ENCODE measurements around the gene SDK2. TPM values are rescaled to one million over a fixed set of nuclear protein-coding genes. Genes with fewer than 3 reads are reported as not detected.

The SDK2 gene
- total and polyA plus RNA-seq, 2 experiments from 2014 or later, result 0.74 to 5.1 TPM

GRCh38 chr17:73492821-73493814 is 151.1 kb downstream of the SDK2 start:
- Mint-ChIP-seq H3K4me1 (peaks cover 29% of the 10 kb centered on the region), H3K4me3 (no peak overlapping the region), H3K9me3 (no peaks in the 10 kb centered on the region), H3K27me3 (ENCODE audit: insufficient read depth, low read depth, poor library complexity) (peaks cover 5% of the 10 kb centered on the region), H3K27ac (no peak overlapping the region; the same call in 1 of the 2 replicates), H3K36me3 (ENCODE audit: low read depth) (no peaks in the 10 kb centered on the region)
- no peak for TF ChIP-seq ETS1 (IDR thresholded peaks at IDR 0.05)
- TF ChIP-seq EZH2 (IDR thresholded peaks at IDR 0.05; ENCODE audit: low read depth, unreplicated experiment), result no peak
- TF ChIP-seq ZNF462 (CRISPR knock-in tag; IDR thresholded peaks at IDR 0.05), result no peak
- TF ChIP-seq ZNF114 (CRISPR knock-in tag; IDR thresholded peaks at IDR 0.05), result no peak
- TF ChIP-seq REST (IDR thresholded peaks at IDR 0.05; ENCODE audit: unreplicated experiment), result no peak
- TF ChIP-seq POLR2AphosphoS5 (IDR thresholded peaks at IDR 0.05; ENCODE audit: low read depth), result no peak
- TF ChIP-seq ZNF331 (CRISPR knock-in tag; IDR thresholded peaks at IDR 0.05; ENCODE audit: low read depth), result no peak
- TF ChIP-seq CREB1 (CRISPR knock-in tag; IDR thresholded peaks at IDR 0.05; ENCODE audit: low read depth), result no peak
- peak; percentile 69 for DNase-seq (ENCODE audit: low spot score)
- Histone ChIP-seq H3K36me3 (ENCODE audit: insufficient read depth) (no peaks in the 10 kb centered on the region), H3K27me3 (ENCODE audit: insufficient read depth) (no peaks in the 10 kb centered on the region), H3K4me3 (no peak overlapping the region), H3K9me2 (ENCODE audit: insufficient read depth) (0 out of 2 replicates have a peak, but pooled peaks cover 3% of the 10 kb centered on the region), H3K4me1 (ENCODE audit: insufficient read depth) (peaks cover 14% of the 10 kb centered on the region), H3K79me2 (replicated peaks; ENCODE audit: insufficient read depth) (no peaks in the 10 kb centered on the region), H3K27ac (ENCODE audit: low read depth) (0 out of 2 replicates have a peak overlapping the region, but pooled peaks have one; percentile 61), H4K20me1 (replicated peaks; ENCODE audit: insufficient read depth) (no peaks in the 10 kb centered on the region), H3K4me2 (0 out of 2 replicates have a peak overlapping the region, but pooled peaks have one; percentile 43), H3F3A (replicated peaks; ENCODE audit: low read depth) (no peaks in the 10 kb centered on the region), H2AFZ (no peak overlapping the region; the same call in 1 of the 2 replicates)
- ATAC-seq, result peak; percentile 58
